ENCODE measurements around the gene BOD1. TPM values are rescaled to one million over a fixed set of nuclear protein-coding genes. Genes with fewer than 3 reads are reported as not detected.

The BOD1 gene
- total and polyA plus RNA-seq, 8 donors: 8.2 to 58.4 (median 26.5) TPM

GRCh38 chr5:173663352-173664153 is 47.1 kb upstream of the BOD1 start:
- 85 to 92% (median 90%) methylated on average over 9 to 13 of the region's 13 CpGs for WGBS, 5 donors
- Histone ChIP-seq H3K36me3 (no peaks in the 10 kb centered on the region), H3K4me3 (no peak overlapping the region), H3K9me3 (peaks cover 0 to 12% (median 3%) of the 10 kb centered on the region in 4 donors), H3K27me3 (no peaks in the 10 kb centered on the region), H3K4me1 (peaks cover 0 to 8% (median 0%) of the 10 kb centered on the region in 4 donors), H3K27ac (no peak overlapping the region)
- no peak for TF ChIP-seq POLR2AphosphoS5 (IDR thresholded peaks at IDR 0.05)
- no peak for TF ChIP-seq POLR2A (IDR thresholded peaks at IDR 0.05)
- TF ChIP-seq EP300 (IDR thresholded peaks at IDR 0.05): no peak
- TF ChIP-seq CTCF (IDR thresholded peaks at IDR 0.05): no peak
- DNase-seq: no peak
- intact Hi-C loops (cut with DNase I; ENCODE audit: low total_unique reads): no loop called here

GRCh38 chr5:173662581-173663351 is 46.3 kb upstream of the BOD1 start:
- H3K4me3 ChIP-seq: no peak overlapping the region
- WGBS, 5 donors: 78 to 84% (median 84%) methylated on average over 12 of the region's 12 CpGs
- DNase-seq: no peak
- no peak overlapping the region for H3K27ac ChIP-seq
- H3K4me1 ChIP-seq: peaks cover 0 to 8% (median 0%) of the 10 kb centered on the region in 4 donors
- TF ChIP-seq POLR2A (IDR thresholded peaks at IDR 0.05): no peak
- TF ChIP-seq POLR2AphosphoS5 (IDR thresholded peaks at IDR 0.05): no peak
- intact Hi-C loops (cut with DNase I; ENCODE audit: low total_unique reads): no loop called here
- H3K27me3 ChIP-seq: no peaks in the 10 kb centered on the region
- H3K9me3 ChIP-seq: peaks cover 0 to 9% (median 3%) of the 10 kb centered on the region in 4 donors
- H3K36me3 ChIP-seq: no peaks in the 10 kb centered on the region

- 89 to 92% (median 91%) methylated on average over 13 to 14 of the region's 14 CpGs for WGBS, 5 donors
- peak in 1 of 2 donors; percentile 4 for DNase-seq
- no peaks in the 10 kb centered on the region for H3K27me3 ChIP-seq
- no peak overlapping the region for H3K27ac ChIP-seq
- H3K36me3 ChIP-seq: no peaks in the 10 kb centered on the region
- intact Hi-C loops (cut with DNase I; ENCODE audit: low total_unique reads): no loop called here
- H3K4me1 ChIP-seq: peaks cover 0 to 8% (median 0%) of the 10 kb centered on the region in 4 donors
- H3K4me3 ChIP-seq: no peak overlapping the region
- TF ChIP-seq CTCF (IDR thresholded peaks at IDR 0.05): no peak
- no peak for TF ChIP-seq POLR2AphosphoS5 (IDR thresholded peaks at IDR 0.05)
- H3K9me3 ChIP-seq: peaks cover 0 to 9% (median 3%) of the 10 kb centered on the region in 4 donors
Observed at GRCh38 chr5:173660481-173661280, 44.2 kb upstream of the BOD1 start.

- H3K36me3 ChIP-seq: no peaks in the 10 kb centered on the region
- intact Hi-C loops (cut with DNase I; ENCODE audit: low total_unique reads): no loop called here
- WGBS, 5 donors: 82 to 89% (median 86%) methylated on average over 6 of the region's 6 CpGs
- H3K27me3 ChIP-seq: no peaks in the 10 kb centered on the region
- TF ChIP-seq EP300 (IDR thresholded peaks at IDR 0.05): no peak
- no peak for TF ChIP-seq POLR2AphosphoS5 (IDR thresholded peaks at IDR 0.05)
- TF ChIP-seq CTCF (IDR thresholded peaks at IDR 0.05): no peak
- TF ChIP-seq POLR2A (IDR thresholded peaks at IDR 0.05): no peak
- peaks cover 0 to 9% (median 4%) of the 10 kb centered on the region in 4 donors for H3K9me3 ChIP-seq
- no peak overlapping the region for H3K4me3 ChIP-seq
- no peak overlapping the region for H3K27ac ChIP-seq
- peaks cover 0 to 8% (median 0%) of the 10 kb centered on the region in 4 donors for H3K4me1 ChIP-seq
- peak in 1 of 2 donors; percentile 8 for DNase-seq
Observed at GRCh38 chr5:173659423-173659822, 43.0 kb upstream of the BOD1 start.
